Neuronal stem cell (in vitro differentiated cells): ENCODE results near the gene PSMD12.
"Not testable (repeated sequence)": the region's sequence is repeated elsewhere in the genome, so short reads cannot be mapped to it uniquely, and the experiment has no call there.

Source experiments
- DNase-seq: peaks from one replicate; pipeline ENCODE4 v3.0.0-alpha.2; 2013; ENCODE audit warnings: low spot score
- H2AFZ ChIP-seq: one replicate; pipeline ENCODE4 v1.6.1; 2013; ENCODE audit warnings: mild to moderate bottlenecking, low read length, inconsistent platforms
- H2AK5ac ChIP-seq: 2 replicates; pipeline ENCODE4 v1.6.1; 2013; ENCODE audit warnings: low read depth, mild to moderate bottlenecking, inconsistent platforms, low read length, moderate library complexity, mixed read lengths
- H2BK120ac ChIP-seq: 2 replicates; pipeline ENCODE4 v1.6.1; 2013; ENCODE audit warnings: low read depth, mild to moderate bottlenecking, inconsistent platforms, low read length, moderate library complexity, mixed read lengths
- H2BK12ac ChIP-seq: one replicate; pipeline ENCODE4 v1.6.1; 2013; ENCODE audit warnings: low read length, inconsistent platforms
- H2BK15ac ChIP-seq: 2 replicates; pipeline ENCODE4 v1.6.1; 2013; ENCODE audit warnings: mild to moderate bottlenecking, low read length, inconsistent platforms, mixed read lengths
- H2BK5ac ChIP-seq: one replicate; pipeline ENCODE4 v1.6.1; 2013; ENCODE audit warnings: inconsistent platforms, mild to moderate bottlenecking, low read length, moderate library complexity
- H3K14ac ChIP-seq: one replicate; pipeline ENCODE4 v1.6.1; 2013; ENCODE audit warnings: low read length, inconsistent platforms
- H3K18ac ChIP-seq: 2 replicates; pipeline ENCODE4 v1.6.1; 2013; ENCODE audit warnings: low read length, inconsistent platforms
- H3K23ac ChIP-seq: 2 replicates; pipeline ENCODE4 v1.6.1; 2013; ENCODE audit warnings: low read depth, mild to moderate bottlenecking, mixed read lengths, low read length, inconsistent platforms; ENCODE audit not compliant: poor library complexity
- H3K27ac ChIP-seq: replicated peaks from 3 replicates; pipeline ENCODE4 v1.5.1; 2013; ENCODE audit warnings: low read length, inconsistent platforms
- H3K27me3 ChIP-seq, 3 experiments: 2 replicates each; pipeline ENCODE4 v1.6.1; 2013; ENCODE audit warnings: low read length in 3 of 3, mild to moderate bottlenecking in 2 of 3, inconsistent platforms in 1 of 3, low read depth in 1 of 3, mixed read lengths in 1 of 3, moderate library complexity in 1 of 3; ENCODE audit not compliant: control insufficient read depth in 3 of 3, insufficient read depth in 3 of 3
- H3K36me3 ChIP-seq, 2 donors: replicated peaks in 1 of 2; 2 replicates each; pipeline ENCODE4 v1.6.1; 2013; ENCODE audit warnings: low read length in 2 of 2; ENCODE audit not compliant: control insufficient read depth in 2 of 2, insufficient read depth in 2 of 2
- H3K4ac ChIP-seq: 2 replicates; pipeline ENCODE4 v1.6.1; 2013; ENCODE audit warnings: inconsistent platforms, mild to moderate bottlenecking, low read length, moderate library complexity
- H3K4me1 ChIP-seq, 2 donors: 1 replicate in 1 of 2; 2 replicates in 1 of 2; pipeline ENCODE4 v1.6.1; 2013; ENCODE audit warnings: low read length in 2 of 2, low read depth in 1 of 2; ENCODE audit not compliant: control insufficient read depth in 2 of 2, insufficient read depth in 1 of 2
- H3K4me2 ChIP-seq: one replicate; pipeline ENCODE4 v1.6.1; 2013; ENCODE audit warnings: mild to moderate bottlenecking, low read length, inconsistent platforms; ENCODE audit not compliant: insufficient read depth, poor library complexity, severe bottlenecking
- H3K4me3 ChIP-seq, 2 donors: 2 replicates each; pipeline ENCODE4 v1.5.1; 2013; ENCODE audit warnings: low read length in 2 of 2, mild to moderate bottlenecking in 2 of 2, inconsistent platforms in 1 of 2, moderate library complexity in 1 of 2
- H3K79me1 ChIP-seq: one replicate; pipeline ENCODE4 v1.6.1; 2013; ENCODE audit warnings: low read depth, mild to moderate bottlenecking, inconsistent platforms, low read length, moderate library complexity
- H3K9ac ChIP-seq: one replicate; pipeline ENCODE4 v1.6.1; 2013; ENCODE audit warnings: mild to moderate bottlenecking, low read depth, low read length, inconsistent platforms; ENCODE audit not compliant: poor library complexity
- H3K9me3 ChIP-seq, 2 donors: replicated peaks in 1 of 2; 2 replicates each; pipeline versions ENCODE3 to v1.6.1; 2013; ENCODE audit warnings: low read length in 2 of 2, mild to moderate bottlenecking in 2 of 2, inconsistent platforms in 1 of 2, low read depth in 1 of 2, mixed read lengths in 1 of 2, moderate library complexity in 1 of 2; ENCODE audit not compliant: control insufficient read depth in 2 of 2, insufficient read depth in 1 of 2
- H4K8ac ChIP-seq: one replicate; pipeline ENCODE4 v1.6.1; 2013; ENCODE audit warnings: low read depth, mild to moderate bottlenecking, inconsistent platforms, low read length, moderate library complexity
- H4K91ac ChIP-seq: one replicate; pipeline ENCODE4 v1.6.1; 2013; ENCODE audit warnings: low read length, low read depth, mild to moderate bottlenecking, inconsistent platforms; ENCODE audit not compliant: poor library complexity
- WGBS, 2 donors: extraction: QIAGEN DNeasy Blood & Tissue Kit; methylation state at CpG; one replicate each; pipeline ENCODE4 v1.1.7; 2013; ENCODE audit warnings: missing lambda C conversion rate in 2 of 2, mixed read lengths in 1 of 2; ENCODE audit not compliant: insufficient read length in 2 of 2, insufficient replicate concordance in 1 of 2; ENCODE audit errors: extremely low coverage in 2 of 2; 5-methylcytosine and 5-hydroxymethylcytosine counted together

PSMD12 gene

DNA sequence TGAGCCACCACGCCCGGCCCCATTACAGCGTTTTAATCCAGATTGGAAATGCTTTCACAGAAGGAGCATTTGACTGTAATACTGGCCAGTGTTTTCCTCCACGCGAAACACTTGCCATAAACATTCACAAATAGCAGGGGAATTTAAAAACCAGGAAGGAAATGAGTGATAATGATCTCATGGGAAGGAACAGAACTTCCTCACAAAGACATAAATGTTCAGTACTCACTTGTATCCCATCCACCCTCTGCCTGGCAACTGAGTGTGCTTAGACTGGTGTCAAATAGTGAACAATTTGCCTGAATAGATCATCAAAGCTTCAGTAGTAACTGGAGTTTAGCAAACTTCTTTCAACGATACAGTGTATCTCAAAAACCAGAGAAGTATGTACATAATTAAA, 54.1 kb downstream of the PSMD12 start:
- H2AK5ac ChIP-seq, result no peak overlapping the region
- H2BK5ac ChIP-seq, result no peak overlapping the region
- H4K8ac ChIP-seq, result no peak overlapping the region
- no peak overlapping the region for H2BK15ac ChIP-seq
- no peak overlapping the region for H2AFZ ChIP-seq
- no peak overlapping the region for H3K9ac ChIP-seq
- H3K14ac ChIP-seq, result no peak overlapping the region
- DNase-seq, result no peak
- H4K91ac ChIP-seq, result no peak overlapping the region
- H3K27me3 ChIP-seq, result no peaks in the 10 kb centered on the region
- no peak overlapping the region for H3K4ac ChIP-seq
- H2BK12ac ChIP-seq, result no peak overlapping the region
- no peak overlapping the region for H2BK120ac ChIP-seq
- H3K27ac ChIP-seq, result no peak overlapping the region
- no peaks in the 10 kb centered on the region for H3K79me1 ChIP-seq
- WGBS, 2 donors, result no CpG with 5 or more reads among the region's 6 CpGs
- no peak overlapping the region for H3K4me2 ChIP-seq
- no peak overlapping the region for H3K23ac ChIP-seq
- no peaks in the 10 kb centered on the region for H3K9me3 ChIP-seq
- H3K36me3 ChIP-seq, result no peaks in the 10 kb centered on the region
- H3K4me1 ChIP-seq, result peaks cover 0 to 4% of the 10 kb centered on the region in 2 donors
- no peak overlapping the region for H3K4me3 ChIP-seq
- no peak overlapping the region for H3K18ac ChIP-seq

- no peak overlapping the region for H2BK5ac ChIP-seq
- no peak overlapping the region for H3K18ac ChIP-seq
- no peak overlapping the region for H3K23ac ChIP-seq
- H3K4me3 ChIP-seq, result no peak overlapping the region
- no peak overlapping the region for H2BK120ac ChIP-seq
- no peaks in the 10 kb centered on the region for H3K9me3 ChIP-seq
- no peaks in the 10 kb centered on the region for H3K79me1 ChIP-seq
- H3K27me3 ChIP-seq, result no peaks in the 10 kb centered on the region
- H2BK12ac ChIP-seq, result no peak overlapping the region
- peak overlapping the region; percentile 83 for H2AFZ ChIP-seq
- no peak overlapping the region for H3K14ac ChIP-seq
- H3K27ac ChIP-seq, result no peak overlapping the region
- H4K91ac ChIP-seq, result no peak overlapping the region
- no peak for DNase-seq
- no peak overlapping the region for H3K4me2 ChIP-seq
- no CpG with 5 or more reads among the region's 4 CpGs for WGBS, 2 donors
- H3K4ac ChIP-seq, result no peak overlapping the region
- no peak overlapping the region for H3K9ac ChIP-seq
- no peaks in the 10 kb centered on the region for H3K36me3 ChIP-seq
- H4K8ac ChIP-seq, result no peak overlapping the region
- H2AK5ac ChIP-seq, result no peak overlapping the region
- H3K4me1 ChIP-seq, result peaks cover 0 to 4% of the 10 kb centered on the region in 2 donors
- H2BK15ac ChIP-seq, result no peak overlapping the region
These were observed 54.8 kb downstream of the PSMD12 start for GRCh38 chr17:67311575-67311974.

GRCh38 chr17:67310406-67310805, 56.0 kb downstream of the PSMD12 start:
- Histone ChIP-seq H3K27me3 (no peaks in the 10 kb centered on the region), H3K36me3 (no peaks in the 10 kb centered on the region), H2BK15ac (no peak overlapping the region), H3K4me2 (no peak overlapping the region), H3K4ac (no peak overlapping the region), H3K14ac (peak overlapping the region; percentile 8), H3K4me1 (peaks cover 0 to 4% of the 10 kb centered on the region in 2 donors), H2AFZ (no peak overlapping the region), H2BK12ac (no peak overlapping the region), H3K4me3 (no peak overlapping the region), H2BK120ac (no peak overlapping the region), H4K8ac (no peak overlapping the region), H3K23ac (no peak overlapping the region), H3K27ac (no peak overlapping the region), H2BK5ac (no peak overlapping the region), H2AK5ac (peak overlapping the region; percentile 52), H3K9me3 (no peaks in the 10 kb centered on the region), H3K9ac (no peak overlapping the region), H3K18ac (no peak overlapping the region), H4K91ac (no peak overlapping the region), H3K79me1 (no peaks in the 10 kb centered on the region)
- no peak for DNase-seq
- WGBS, 2 donors, result no CpG with 5 or more reads among the region's 10 CpGs

DNA sequence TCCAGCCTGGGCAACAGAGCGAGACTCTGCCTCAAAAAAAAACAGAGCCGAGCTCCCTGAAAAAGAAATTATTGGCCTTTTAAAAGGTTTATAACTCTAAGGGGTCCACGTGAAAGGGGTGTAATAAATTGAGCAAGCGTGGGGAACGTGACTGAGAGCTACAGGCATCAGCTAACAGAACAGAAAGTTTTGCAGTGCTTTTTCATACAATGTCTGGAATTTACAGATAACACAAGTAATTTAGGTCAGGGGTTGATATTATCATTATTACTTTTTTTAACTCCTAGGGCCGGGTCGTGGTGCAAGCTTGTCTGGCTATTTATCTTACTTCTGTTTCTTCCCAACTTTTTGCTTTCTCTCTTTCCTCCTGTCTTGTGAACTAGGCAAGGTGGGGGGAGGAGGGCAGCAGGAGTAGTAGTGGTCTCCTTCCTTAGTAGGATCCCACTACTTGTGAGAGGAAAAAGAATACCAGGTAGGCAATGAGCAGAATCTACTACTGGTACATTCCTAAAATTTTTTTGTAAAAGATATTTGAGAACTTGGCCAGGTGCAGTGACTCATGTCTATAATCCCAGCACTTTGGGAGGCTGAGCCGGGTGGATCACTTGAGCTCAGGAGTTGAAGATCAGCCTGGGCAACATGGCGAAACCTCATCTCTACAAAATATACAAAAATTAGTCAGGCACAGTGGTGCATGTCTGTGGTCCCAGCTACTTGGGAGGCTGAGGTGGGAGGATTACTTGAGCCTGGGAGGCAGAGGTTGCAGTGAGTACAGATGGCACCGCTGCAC, 60.7 kb downstream of the PSMD12 start:
- H3K4me3 ChIP-seq, H3K4me2 ChIP-seq, H3K9me3 ChIP-seq, H4K8ac ChIP-seq, H2BK120ac ChIP-seq, H4K91ac ChIP-seq, H2AFZ ChIP-seq, H2BK12ac ChIP-seq, H2AK5ac ChIP-seq, H3K4ac ChIP-seq, H3K14ac ChIP-seq, DNase-seq, H3K18ac ChIP-seq, H3K4me1 ChIP-seq, H3K27ac ChIP-seq, H3K79me1 ChIP-seq, H3K36me3 ChIP-seq, H2BK15ac ChIP-seq, H3K27me3 ChIP-seq, H2BK5ac ChIP-seq, H3K9ac ChIP-seq, H3K23ac ChIP-seq: not testable (repeated sequence)
- WGBS, 2 donors, result no CpG with 5 or more reads among the region's 10 CpGs
